ENCODE data around the gene TRAPPC8. TPM values are rescaled to one million over a fixed set of nuclear protein-coding genes. Genes with fewer than 3 reads are reported as not detected.

The TRAPPC8 gene
- total and polyA plus RNA-seq, 2 of the 13 experiments (the other 11 are each of a cell fraction or from before 2014, with no cell fraction given), result 34.6 to 50.8 TPM

- no peak for TF ChIP-seq EZH2 (conservative IDR thresholded peaks at IDR 0.05; ENCODE audit: low read depth, low read length)
- TF ChIP-seq ZNF598 (CRISPR knock-in tag; IDR thresholded peaks at IDR 0.05; ENCODE audit: borderline replicate concordance), result no peak
- TF ChIP-seq ZBTB42 (CRISPR knock-in tag; IDR thresholded peaks at IDR 0.05), result no peak
- TF ChIP-seq ZNF335 (CRISPR knock-in tag; IDR thresholded peaks at IDR 0.05), result no peak
- TF ChIP-seq HDAC2 (CRISPR knock-in tag; IDR thresholded peaks at IDR 0.05), result peak; percentile 70; the same call in 1 of the 2 replicates
- TF ChIP-seq SRSF1 (optimal IDR thresholded peaks at IDR 0.05; ENCODE audit: low read depth, low read length), result no peak
- peak; percentile 88 for TF ChIP-seq NR0B2 (CRISPR knock-in tag; IDR thresholded peaks at IDR 0.05)
- TF ChIP-seq MIXL1 (CRISPR knock-in tag; IDR thresholded peaks at IDR 0.05), result peak; percentile 3
- no peak for TF ChIP-seq ZNF276 (CRISPR knock-in tag; IDR thresholded peaks at IDR 0.05; ENCODE audit: low read depth)
- TF ChIP-seq CBX5 (CRISPR knock-in tag; IDR thresholded peaks at IDR 0.05; ENCODE audit: borderline replicate concordance), result peak; percentile 22; the same call in 1 of the 2 replicates
- peak; percentile 60 for TF ChIP-seq ARID4A (CRISPR knock-in tag; IDR thresholded peaks at IDR 0.05; ENCODE audit: borderline replicate concordance)
- TF ChIP-seq CHD2 (IDR thresholded peaks at IDR 0.05; ENCODE audit: low read depth, low read length), result 0 out of 2 replicates have a peak, but pooled peaks have one; percentile 17
- peak; percentile 11 for TF ChIP-seq FOXA3 (CRISPR knock-in tag; IDR thresholded peaks at IDR 0.05)
- TF ChIP-seq HOXA7 (CRISPR knock-in tag; IDR thresholded peaks at IDR 0.05), result no peak
- TF ChIP-seq ESRRA (CRISPR knock-in tag; IDR thresholded peaks at IDR 0.05; ENCODE audit: low read depth), result peak; percentile 46; the same call in 1 of the 2 replicates
- peak; percentile 19 for TF ChIP-seq ZNF18 (CRISPR knock-in tag; IDR thresholded peaks at IDR 0.05; ENCODE audit: insufficient replicate concordance)
- TF ChIP-seq ARNT (IDR thresholded peaks at IDR 0.05), result no peak
- no peak for TF ChIP-seq MYNN (CRISPR knock-in tag; IDR thresholded peaks at IDR 0.05; ENCODE audit: low read depth)
- TF ChIP-seq PHB2 (IDR thresholded peaks at IDR 0.05; ENCODE audit: partially characterized antibody), result no peak
- peak; percentile 36 to 55; a peak in 1 of 4 replicates for TF ChIP-seq KLF16 (CRISPR knock-in tag; IDR thresholded peaks at IDR 0.05)
- TF ChIP-seq NPAS2 (CRISPR knock-in tag; IDR thresholded peaks at IDR 0.05; ENCODE audit: borderline replicate concordance), result no peak
Observed at GRCh38 chr18:31942999-31943877, at the start of gene TRAPPC8 (continued).
